HCT116 (cell line): Measurements from ENCODE around the gene SCN7A.

Experiments used
- POLR2A ChIP-seq: IDR thresholded peaks from 2 replicates; pipeline ENCODE4 v1.7.0; 2011; ENCODE audit warnings: borderline replicate concordance; ENCODE audit not compliant: insufficient read depth, insufficient read length; ENCODE audit errors: extremely low read depth
- SP1 ChIP-seq: IDR thresholded peaks from 2 replicates; pipeline ENCODE4 v1.6.1; 2012; ENCODE audit warnings: low read depth
- ZNF274 ChIP-seq: fragments of 200-500 bp; sonication (Bioruptor generic); IDR thresholded peaks from 2 replicates; pipeline ENCODE4 v1.6.1; 2014; ENCODE audit warnings: mild to moderate bottlenecking, low read depth, low read length, inconsistent platforms
- TF ChIP-seq, protein P1 (sequence below), 3 experiments: fragments of 200-600 bp in 1 of 3; sonication (generic) in 1 of 3; IDR thresholded peaks in 2 of 3; conservative IDR thresholded peaks in 1 of 3; 2 replicates each; pipeline ENCODE4 v1.5.1; 2012 to 2017; ENCODE audit warnings: low read depth in 2 of 3, low read length in 2 of 3, antibody characterized with exemption in 1 of 3, borderline replicate concordance in 1 of 3, control low read depth in 1 of 3, mild to moderate bottlenecking in 1 of 3, mixed read lengths in 1 of 3, mixed run types in 1 of 3, moderate library complexity in 1 of 3; ENCODE audit not compliant: insufficient read depth in 1 of 3

DNA sequence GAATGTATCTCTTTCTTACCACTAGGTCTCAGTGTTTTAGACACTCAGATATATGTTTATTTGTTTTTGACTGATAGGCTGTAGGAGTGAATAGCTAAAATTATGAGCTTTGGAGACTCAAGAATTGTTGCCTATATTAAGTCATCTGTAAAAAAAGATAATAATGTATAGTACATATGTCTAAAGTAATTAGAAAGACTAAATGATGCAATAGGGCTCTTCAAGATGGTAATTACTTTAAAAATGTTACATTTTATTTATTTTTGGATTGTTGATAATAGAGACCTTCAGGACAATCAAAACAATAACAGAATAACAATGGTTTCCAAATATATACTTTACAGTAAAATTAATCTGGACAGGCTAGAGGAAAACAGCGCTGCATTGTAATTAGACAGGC lies 19.9 kb upstream of the SCN7A start:
- TF ChIP-seq POLR2A (no peak), ZNF274 (no peak), SP1 (no peak)
- TF ChIP-seq, protein P1, sequence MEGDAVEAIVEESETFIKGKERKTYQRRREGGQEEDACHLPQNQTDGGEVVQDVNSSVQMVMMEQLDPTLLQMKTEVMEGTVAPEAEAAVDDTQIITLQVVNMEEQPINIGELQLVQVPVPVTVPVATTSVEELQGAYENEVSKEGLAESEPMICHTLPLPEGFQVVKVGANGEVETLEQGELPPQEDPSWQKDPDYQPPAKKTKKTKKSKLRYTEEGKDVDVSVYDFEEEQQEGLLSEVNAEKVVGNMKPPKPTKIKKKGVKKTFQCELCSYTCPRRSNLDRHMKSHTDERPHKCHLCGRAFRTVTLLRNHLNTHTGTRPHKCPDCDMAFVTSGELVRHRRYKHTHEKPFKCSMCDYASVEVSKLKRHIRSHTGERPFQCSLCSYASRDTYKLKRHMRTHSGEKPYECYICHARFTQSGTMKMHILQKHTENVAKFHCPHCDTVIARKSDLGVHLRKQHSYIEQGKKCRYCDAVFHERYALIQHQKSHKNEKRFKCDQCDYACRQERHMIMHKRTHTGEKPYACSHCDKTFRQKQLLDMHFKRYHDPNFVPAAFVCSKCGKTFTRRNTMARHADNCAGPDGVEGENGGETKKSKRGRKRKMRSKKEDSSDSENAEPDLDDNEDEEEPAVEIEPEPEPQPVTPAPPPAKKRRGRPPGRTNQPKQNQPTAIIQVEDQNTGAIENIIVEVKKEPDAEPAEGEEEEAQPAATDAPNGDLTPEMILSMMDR (IDR thresholded peaks at IDR 0.05 in 2 of 3, conservative IDR thresholded peaks at IDR 0.05 in 1 of 3; ENCODE audit: borderline replicate concordance in 1 of 3, insufficient read depth in 1 of 3, low read depth in 2 of 3, low read length in 2 of 3) = no peak
